Measurements from ENCODE around the gene OSBP.

DNA sequence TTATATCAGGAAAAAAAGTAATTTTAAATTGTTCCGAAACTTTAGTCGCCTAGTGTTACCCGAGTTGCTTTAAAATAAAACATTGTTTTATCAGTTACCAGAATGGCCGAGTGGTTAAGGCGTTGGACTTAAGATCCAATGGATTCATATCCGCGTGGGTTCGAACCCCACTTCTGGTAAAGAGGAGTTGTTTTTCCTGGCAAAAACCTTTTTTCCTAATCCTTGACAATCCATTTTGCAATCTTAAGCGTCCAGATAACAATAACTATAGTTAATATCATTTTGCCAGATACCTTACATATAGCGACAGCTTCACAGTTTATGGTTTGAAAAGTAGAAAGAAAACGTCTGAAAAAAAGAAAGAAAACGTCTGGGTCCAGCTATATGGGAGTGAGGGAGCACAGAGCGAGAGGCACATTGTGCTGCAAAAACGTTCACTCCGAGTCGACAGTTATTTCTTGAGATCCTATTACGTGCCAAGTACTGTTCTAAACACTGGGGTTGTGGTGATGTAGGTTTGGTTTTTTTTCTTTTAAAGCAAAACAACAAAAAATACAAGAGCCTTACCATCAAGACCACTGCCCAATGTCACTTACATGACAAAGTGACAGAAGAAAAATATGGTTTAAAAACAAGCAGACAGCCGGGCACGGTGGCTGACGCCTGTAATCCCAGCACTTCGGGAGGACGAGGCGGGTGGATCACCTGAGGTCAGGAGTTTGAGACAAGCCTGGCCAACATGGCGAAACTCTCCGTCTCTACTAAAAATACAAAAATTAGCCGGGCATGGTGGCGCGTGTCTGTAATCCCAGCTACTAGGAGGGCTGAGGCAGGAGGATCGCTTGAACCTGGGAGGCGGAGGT, 63.7 kb downstream of the OSBP start:
- TF ChIP-seq, protein P1, sequence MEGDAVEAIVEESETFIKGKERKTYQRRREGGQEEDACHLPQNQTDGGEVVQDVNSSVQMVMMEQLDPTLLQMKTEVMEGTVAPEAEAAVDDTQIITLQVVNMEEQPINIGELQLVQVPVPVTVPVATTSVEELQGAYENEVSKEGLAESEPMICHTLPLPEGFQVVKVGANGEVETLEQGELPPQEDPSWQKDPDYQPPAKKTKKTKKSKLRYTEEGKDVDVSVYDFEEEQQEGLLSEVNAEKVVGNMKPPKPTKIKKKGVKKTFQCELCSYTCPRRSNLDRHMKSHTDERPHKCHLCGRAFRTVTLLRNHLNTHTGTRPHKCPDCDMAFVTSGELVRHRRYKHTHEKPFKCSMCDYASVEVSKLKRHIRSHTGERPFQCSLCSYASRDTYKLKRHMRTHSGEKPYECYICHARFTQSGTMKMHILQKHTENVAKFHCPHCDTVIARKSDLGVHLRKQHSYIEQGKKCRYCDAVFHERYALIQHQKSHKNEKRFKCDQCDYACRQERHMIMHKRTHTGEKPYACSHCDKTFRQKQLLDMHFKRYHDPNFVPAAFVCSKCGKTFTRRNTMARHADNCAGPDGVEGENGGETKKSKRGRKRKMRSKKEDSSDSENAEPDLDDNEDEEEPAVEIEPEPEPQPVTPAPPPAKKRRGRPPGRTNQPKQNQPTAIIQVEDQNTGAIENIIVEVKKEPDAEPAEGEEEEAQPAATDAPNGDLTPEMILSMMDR (IDR thresholded peaks at IDR 0.05; ENCODE audit: low read length), result no peak
- TF ChIP-seq EZH2 (IDR thresholded peaks at IDR 0.05; ENCODE audit: borderline replicate concordance, low read length), result no peak

Data from OCI-LY1 (cell line).